ENCODE data around the gene ERCC6L2. TPM values are rescaled to one million over a fixed set of nuclear protein-coding genes. Genes with fewer than 3 reads are reported as not detected.

Gene ERCC6L2
- total RNA-seq, 2 donors from 2014 or later = 25.2 to 30.4 TPM

- peak; percentile 92 to 96 for ATAC-seq
- peaks cover 22 to 29% of the 10 kb centered on the region in 2 donors for H3K4me1 Mint-ChIP-seq (ENCODE audit: low read depth in 2 of 2)
- H3K36me3 Mint-ChIP-seq = peaks cover 18% of the 10 kb centered on the region
- H3K4me3 Mint-ChIP-seq = peak overlapping the region; percentile 77
- no peaks in the 10 kb centered on the region for H3K27me3 Mint-ChIP-seq
- H3K27ac Mint-ChIP-seq = peak overlapping the region; percentile 53 to 81
- H3K9me3 Mint-ChIP-seq = no peaks in the 10 kb centered on the region
- DNase-seq (ENCODE audit: low spot score) = no peak
Observed at GRCh38 chr9:95852059-95853032, 23.1 kb upstream of the ERCC6L2 start.

GRCh38 chr9:95854386-95855020, 21.0 kb upstream of the ERCC6L2 start:
- Mint-ChIP-seq H3K4me1 (ENCODE audit: low read depth in 2 of 2) (peaks cover 22 to 43% of the 10 kb centered on the region in 2 donors), H3K36me3 (peaks cover 7% of the 10 kb centered on the region), H3K9me3 (no peaks in the 10 kb centered on the region), H3K27me3 (no peaks in the 10 kb centered on the region), H3K4me3 (no peak overlapping the region), H3K27ac (no peak overlapping the region)
- ATAC-seq = no peak
- no peak for DNase-seq (ENCODE audit: low spot score)

GRCh38 chr9:95855961-95856360, 19.5 kb upstream of the ERCC6L2 start:
- no peaks in the 10 kb centered on the region for H3K9me3 Mint-ChIP-seq
- peaks cover 6% of the 10 kb centered on the region for H3K36me3 Mint-ChIP-seq
- H3K27ac Mint-ChIP-seq = no peak overlapping the region
- no peak overlapping the region for H3K4me3 Mint-ChIP-seq
- peaks cover 22 to 46% of the 10 kb centered on the region in 2 donors for H3K4me1 Mint-ChIP-seq (ENCODE audit: low read depth in 2 of 2)
- DNase-seq (ENCODE audit: low spot score) (no peak), ATAC-seq (no peak)
- no peaks in the 10 kb centered on the region for H3K27me3 Mint-ChIP-seq

- peaks cover 16 to 38% of the 10 kb centered on the region in 2 donors for H3K4me1 Mint-ChIP-seq (ENCODE audit: low read depth in 2 of 2)
- no peak for DNase-seq (ENCODE audit: low spot score)
- no peak overlapping the region for H3K4me3 Mint-ChIP-seq
- H3K27ac Mint-ChIP-seq = peak overlapping the region; percentile 29 to 66
- H3K9me3 Mint-ChIP-seq = peaks cover 3% of the 10 kb centered on the region
- no peak for ATAC-seq
- peaks cover 13% of the 10 kb centered on the region for H3K36me3 Mint-ChIP-seq
- H3K27me3 Mint-ChIP-seq = no peaks in the 10 kb centered on the region
Observed at GRCh38 chr9:95857124-95857523, 18.4 kb upstream of the ERCC6L2 start.

DNA sequence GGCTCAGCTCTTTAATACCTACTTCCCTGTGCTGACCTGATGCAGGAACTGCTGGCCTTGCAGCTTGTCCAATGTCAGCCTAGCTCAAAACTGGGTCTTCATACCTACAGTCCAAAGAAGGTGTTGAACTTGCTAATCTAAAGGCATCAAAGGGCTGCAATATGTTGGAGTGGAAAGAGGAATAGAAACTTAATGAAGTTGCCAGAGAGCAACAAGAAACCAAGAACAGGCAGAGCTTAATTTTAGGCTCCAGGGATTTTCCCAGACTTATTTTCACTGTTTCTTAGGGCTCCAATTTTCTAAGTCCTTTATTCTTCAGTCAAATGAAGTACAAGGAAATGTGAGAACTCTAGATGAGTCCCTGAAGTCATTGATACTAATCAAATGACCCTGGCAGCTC, 17.6 kb upstream of the ERCC6L2 start:
- no peak for ATAC-seq
- Mint-ChIP-seq H3K4me1 (ENCODE audit: low read depth in 2 of 2) (peaks cover 9 to 30% of the 10 kb centered on the region in 2 donors), H3K27me3 (no peaks in the 10 kb centered on the region), H3K9me3 (peaks cover 7% of the 10 kb centered on the region), H3K36me3 (peaks cover 19% of the 10 kb centered on the region), H3K27ac (no peak overlapping the region), H3K4me3 (no peak overlapping the region)
- DNase-seq (ENCODE audit: low spot score) = no peak

DNA sequence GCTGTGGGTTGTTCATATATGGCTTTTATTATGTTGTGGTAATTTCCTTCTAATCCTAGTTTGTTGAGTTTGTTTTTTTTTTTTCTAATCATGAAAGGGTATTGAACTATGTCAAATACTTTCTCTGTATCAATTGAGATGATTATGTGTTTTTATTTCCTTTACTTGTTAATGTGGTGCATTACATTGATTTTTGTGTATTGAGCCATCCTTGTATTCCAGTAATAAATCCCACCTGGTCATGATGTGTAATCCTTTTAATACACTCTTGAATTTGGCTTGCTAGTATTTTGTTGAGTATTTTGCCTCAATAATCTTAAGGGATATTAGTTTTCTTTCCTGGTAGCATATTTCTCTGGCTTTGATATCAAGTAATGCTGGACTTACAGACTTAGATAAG, 13.1 kb upstream of the ERCC6L2 start:
- H3K4me3 Mint-ChIP-seq = no peak overlapping the region
- peaks cover 0 to 17% of the 10 kb centered on the region in 2 donors for H3K4me1 Mint-ChIP-seq (ENCODE audit: low read depth in 2 of 2)
- no peaks in the 10 kb centered on the region for H3K27me3 Mint-ChIP-seq
- peaks cover 14% of the 10 kb centered on the region for H3K9me3 Mint-ChIP-seq
- H3K36me3 Mint-ChIP-seq = peaks cover 22% of the 10 kb centered on the region
- no peak overlapping the region for H3K27ac Mint-ChIP-seq
- no peak for ATAC-seq
- no peak for DNase-seq (ENCODE audit: low spot score)

- Mint-ChIP-seq H3K4me1 (ENCODE audit: low read depth in 2 of 2) (no peaks in the 10 kb centered on the region), H3K9me3 (peaks cover 14% of the 10 kb centered on the region), H3K27me3 (no peaks in the 10 kb centered on the region), H3K27ac (no peak overlapping the region), H3K36me3 (peaks cover 26% of the 10 kb centered on the region), H3K4me3 (no peak overlapping the region)
- DNase-seq (ENCODE audit: low spot score) = no peak
- peak in 1 of 2 donors; percentile 79 for ATAC-seq
Observed at GRCh38 chr9:95864852-95865580, 10.5 kb upstream of the ERCC6L2 start.

DNA sequence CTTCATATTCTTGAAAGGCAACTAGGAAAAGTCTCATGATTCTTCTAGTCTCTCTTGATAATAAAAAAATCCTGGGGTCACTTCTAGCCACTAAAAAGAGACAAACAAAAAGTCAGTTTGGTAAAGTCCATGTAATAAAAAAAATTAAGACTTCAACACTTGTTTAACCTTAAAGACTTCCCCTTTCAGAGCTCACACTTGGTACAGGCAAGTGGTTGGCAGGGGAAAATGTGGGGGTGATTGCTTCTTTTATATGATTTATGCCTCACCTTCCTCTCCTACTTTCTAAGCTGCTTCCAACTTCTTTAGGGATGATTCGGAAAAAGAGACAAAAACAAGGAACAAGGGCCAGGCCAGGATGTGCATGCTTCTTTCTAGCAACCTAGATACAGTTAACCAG, 5.1 kb upstream of the ERCC6L2 start:
- no peaks in the 10 kb centered on the region for H3K9me3 Mint-ChIP-seq
- peaks cover 27% of the 10 kb centered on the region for H3K36me3 Mint-ChIP-seq
- no peak for ATAC-seq
- H3K27ac Mint-ChIP-seq = peak overlapping the region in 1 of 2 donors; percentile 22
- no peak for DNase-seq (ENCODE audit: low spot score)
- H3K27me3 Mint-ChIP-seq = no peaks in the 10 kb centered on the region
- H3K4me3 Mint-ChIP-seq = no peak overlapping the region
- peaks cover 13 to 18% of the 10 kb centered on the region in 2 donors for H3K4me1 Mint-ChIP-seq (ENCODE audit: low read depth in 2 of 2)

DNA sequence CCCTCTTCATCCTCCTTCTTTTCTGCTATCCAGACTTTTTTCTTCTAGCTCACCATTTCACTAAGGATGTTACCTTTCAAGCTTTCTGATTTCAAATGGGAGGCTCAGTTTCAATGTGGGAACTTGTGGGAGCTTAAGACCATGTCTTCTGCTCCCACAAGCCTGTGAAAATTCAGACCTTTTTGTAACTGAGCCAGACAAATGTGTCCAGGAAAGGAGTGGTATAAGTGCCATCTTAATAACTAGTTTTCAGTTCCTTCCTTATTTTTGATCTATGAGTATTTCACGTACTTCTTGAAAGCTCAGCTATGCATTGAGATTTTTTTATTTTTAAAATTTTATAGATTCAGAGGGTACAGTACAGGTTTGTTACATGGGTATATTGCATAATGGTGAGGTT, 4.6 kb upstream of the ERCC6L2 start:
- Mint-ChIP-seq H3K36me3 (peaks cover 27% of the 10 kb centered on the region), H3K27ac (peak overlapping the region in 1 of 2 donors; percentile 22), H3K4me3 (no peak overlapping the region)

GRCh38 chr9:95874303-95874988, 1.0 kb upstream of the ERCC6L2 start:
- Mint-ChIP-seq H3K27me3 (no peaks in the 10 kb centered on the region), H3K36me3 (peaks cover 33% of the 10 kb centered on the region)

More for the DNA sequence above, 4.6 kb upstream of the ERCC6L2 start:
- Mint-ChIP-seq H3K27me3 (no peaks in the 10 kb centered on the region), H3K9me3 (no peaks in the 10 kb centered on the region), H3K4me1 (ENCODE audit: low read depth in 2 of 2) (peaks cover 13 to 19% of the 10 kb centered on the region in 2 donors)
- DNase-seq (ENCODE audit: low spot score) (no peak), ATAC-seq (no peak)

GRCh38 chr9:95874989-95875304, 544 bp upstream of the ERCC6L2 start:
- DNase-seq (ENCODE audit: low spot score) (peak; percentile 81), ATAC-seq (peak in 1 of 2 donors; percentile 40)
- no peak overlapping the region for H3K4me3 Mint-ChIP-seq
- no peak overlapping the region for H3K27ac Mint-ChIP-seq
- no peaks in the 10 kb centered on the region for H3K9me3 Mint-ChIP-seq
- H3K36me3 Mint-ChIP-seq = peaks cover 29% of the 10 kb centered on the region
- no peaks in the 10 kb centered on the region for H3K27me3 Mint-ChIP-seq
- peaks cover 13 to 24% of the 10 kb centered on the region in 2 donors for H3K4me1 Mint-ChIP-seq (ENCODE audit: low read depth in 2 of 2)

More at GRCh38 chr9:95874303-95874988, 1.0 kb upstream of the ERCC6L2 start:
- no peak for ATAC-seq
- no peak for DNase-seq (ENCODE audit: low spot score)
- Mint-ChIP-seq H3K4me1 (ENCODE audit: low read depth in 2 of 2) (peaks cover 13 to 24% of the 10 kb centered on the region in 2 donors), H3K27ac (no peak overlapping the region), H3K9me3 (no peaks in the 10 kb centered on the region), H3K4me3 (no peak overlapping the region)

DNA sequence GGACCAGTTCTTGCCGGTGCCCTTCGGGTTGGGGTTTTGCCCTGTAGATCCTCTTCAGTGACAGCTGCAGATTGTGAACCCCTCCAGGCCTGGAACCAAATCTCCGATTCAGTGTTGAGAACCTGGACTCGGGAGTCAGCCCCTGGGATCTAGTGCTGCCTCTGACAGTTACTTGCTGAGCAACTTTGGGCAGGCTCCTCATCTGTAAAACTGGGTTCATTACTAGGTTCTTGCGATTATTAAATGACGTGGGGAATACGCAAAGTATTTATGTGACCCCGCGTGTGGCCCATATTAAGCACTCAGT, 600 bp downstream of the ERCC6L2 start:
- DNase-seq (ENCODE audit: low spot score) = no peak
- H3K4me1 Mint-ChIP-seq (ENCODE audit: low read depth in 2 of 2) = peaks cover 13 to 19% of the 10 kb centered on the region in 2 donors
- H3K9me3 Mint-ChIP-seq = no peaks in the 10 kb centered on the region
- ATAC-seq = no peak
- H3K4me3 Mint-ChIP-seq = no peak overlapping the region
- H3K36me3 Mint-ChIP-seq = peaks cover 26% of the 10 kb centered on the region
- H3K27ac Mint-ChIP-seq = no peak overlapping the region
- H3K27me3 Mint-ChIP-seq = no peaks in the 10 kb centered on the region

- Mint-ChIP-seq H3K27me3 (no peaks in the 10 kb centered on the region), H3K36me3 (peaks cover 24% of the 10 kb centered on the region), H3K27ac (no peak overlapping the region), H3K9me3 (no peaks in the 10 kb centered on the region), H3K4me1 (ENCODE audit: low read depth in 2 of 2) (peaks cover 13 to 16% of the 10 kb centered on the region in 2 donors), H3K4me3 (no peak overlapping the region)
- no peak for ATAC-seq
- no peak for DNase-seq (ENCODE audit: low spot score)
Observed at GRCh38 chr9:95876595-95876994, 1.1 kb downstream of the ERCC6L2 start.
